Left lobe of liver (tissue), 2 donors: ENCODE results near the gene BRD3OS. TPM values are rescaled to one million over a fixed set of nuclear protein-coding genes. Genes with fewer than 3 reads are reported as not detected.
A peak's percentile ranks its signal among the peaks of the same experiment; 100 is the strongest.

ENCODE experiments used
- ATAC-seq: fragments of 200-7000 bp; cut with Tn5 transposase; one replicate; pipeline ENCODE4 v1.9.1; 2020; ENCODE audit warnings: mild to moderate bottlenecking, moderate library complexity
- DNase-seq: peaks from one replicate; pipeline ENCODE4 v3.0.0-alpha.2; 2020; ENCODE audit warnings: low spot score
- total RNA-seq: library from RNA; stranded (reverse); gene quantifications from one replicate; pipeline ENCODE4 v1.2.1, GENCODE V29; 2021
- donor health status: DM: no; HTN: no; CAD: no; lungs with moderate emphysema.
- donor health status: DM: no; HTN: yes; CAD: no.

BRD3OS gene
- total RNA-seq, 1 donor from 2014 or later: 7.6 TPM

DNA sequence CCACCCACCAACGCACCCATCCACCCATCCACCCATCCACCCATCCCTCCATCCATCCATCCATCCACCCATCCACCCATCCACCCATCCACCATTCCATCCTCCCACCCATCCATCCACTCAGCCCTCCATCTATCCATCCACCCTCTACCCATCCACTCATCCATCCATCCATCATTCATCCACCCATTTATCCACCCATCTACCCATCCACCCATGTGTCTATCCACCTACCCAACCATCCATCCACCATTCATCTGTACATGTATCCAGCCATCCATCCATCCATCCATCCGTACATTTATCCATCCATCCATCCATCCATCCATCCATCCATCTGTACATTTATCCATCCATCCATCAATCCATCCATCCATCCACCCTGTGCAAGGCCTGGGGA lies 22.0 kb upstream of the BRD3OS start:
- ATAC-seq: no peak
- no peak for DNase-seq

GRCh38 chr9:134004131-134004873 lies 21.0 kb upstream of the BRD3OS start:
- DNase-seq (no peak), ATAC-seq (peak; percentile 88)

DNA sequence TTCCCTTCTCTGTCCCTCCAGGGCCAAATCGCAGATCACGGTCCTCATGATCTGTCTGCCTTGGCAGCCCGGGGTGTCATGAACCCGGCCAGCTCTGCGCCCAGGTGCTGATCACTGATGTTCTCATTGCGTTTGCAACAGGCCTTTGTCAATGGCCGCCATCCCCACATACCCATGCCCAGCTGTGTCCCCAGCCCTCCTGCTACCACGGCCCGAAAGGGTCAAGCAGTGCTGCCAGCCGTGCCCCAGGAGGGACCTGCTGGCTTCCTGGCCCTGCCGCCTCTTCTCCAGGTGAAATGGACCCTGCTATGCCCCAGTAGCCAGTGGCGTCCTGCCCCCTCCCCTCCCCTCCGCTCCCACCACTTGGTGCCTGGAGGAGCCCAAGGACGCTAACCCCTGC lies 20.4 kb upstream of the BRD3OS start:
- ATAC-seq (no peak), DNase-seq (no peak)

DNA sequence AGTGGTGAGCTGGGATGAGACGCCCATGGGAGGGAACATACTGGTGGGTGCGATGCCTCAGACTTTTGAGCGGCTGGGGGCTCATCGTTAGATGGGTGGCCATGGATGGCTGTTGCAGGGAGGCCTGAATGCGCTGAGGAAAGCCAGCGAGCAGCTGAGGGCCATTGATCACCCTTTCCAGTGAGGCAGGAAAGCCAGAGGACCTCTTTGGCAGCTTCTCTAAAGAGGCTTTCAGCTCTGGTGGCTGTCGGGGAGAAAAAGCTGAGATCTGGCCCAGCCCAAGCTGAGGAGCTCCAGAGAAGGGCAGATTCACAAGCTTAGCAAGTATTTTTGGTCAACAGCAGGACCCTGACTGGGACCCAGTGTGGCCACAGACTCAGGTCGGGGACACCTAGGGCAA lies 19.9 kb upstream of the BRD3OS start:
- DNase-seq: no peak

GRCh38 chr9:134007150-134007549 lies 18.1 kb upstream of the BRD3OS start:
- ATAC-seq (no peak), DNase-seq (no peak)

More for the DNA sequence above, 19.9 kb upstream of the BRD3OS start:
- no peak for ATAC-seq

DNA sequence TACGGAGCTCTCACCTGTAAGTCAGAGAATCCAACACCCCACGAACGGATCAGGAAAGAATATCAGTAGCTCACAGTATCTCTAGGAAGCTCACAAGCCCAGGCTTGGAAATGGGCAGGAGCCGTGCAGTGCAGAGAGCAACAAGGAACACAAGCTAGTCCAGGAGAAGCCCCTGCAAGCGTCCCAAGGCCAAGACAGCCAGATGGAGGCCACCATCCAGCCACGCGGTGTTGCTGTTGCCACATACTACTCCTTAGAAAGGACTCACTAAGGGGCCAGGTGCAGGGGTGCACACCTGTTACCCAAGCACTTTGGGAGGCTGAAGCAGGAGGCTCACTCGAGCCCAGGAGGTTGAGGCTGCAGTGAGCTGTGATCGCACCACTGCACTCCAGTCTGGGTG lies 17.7 kb upstream of the BRD3OS start:
- ATAC-seq (no peak), DNase-seq (no peak)

DNA sequence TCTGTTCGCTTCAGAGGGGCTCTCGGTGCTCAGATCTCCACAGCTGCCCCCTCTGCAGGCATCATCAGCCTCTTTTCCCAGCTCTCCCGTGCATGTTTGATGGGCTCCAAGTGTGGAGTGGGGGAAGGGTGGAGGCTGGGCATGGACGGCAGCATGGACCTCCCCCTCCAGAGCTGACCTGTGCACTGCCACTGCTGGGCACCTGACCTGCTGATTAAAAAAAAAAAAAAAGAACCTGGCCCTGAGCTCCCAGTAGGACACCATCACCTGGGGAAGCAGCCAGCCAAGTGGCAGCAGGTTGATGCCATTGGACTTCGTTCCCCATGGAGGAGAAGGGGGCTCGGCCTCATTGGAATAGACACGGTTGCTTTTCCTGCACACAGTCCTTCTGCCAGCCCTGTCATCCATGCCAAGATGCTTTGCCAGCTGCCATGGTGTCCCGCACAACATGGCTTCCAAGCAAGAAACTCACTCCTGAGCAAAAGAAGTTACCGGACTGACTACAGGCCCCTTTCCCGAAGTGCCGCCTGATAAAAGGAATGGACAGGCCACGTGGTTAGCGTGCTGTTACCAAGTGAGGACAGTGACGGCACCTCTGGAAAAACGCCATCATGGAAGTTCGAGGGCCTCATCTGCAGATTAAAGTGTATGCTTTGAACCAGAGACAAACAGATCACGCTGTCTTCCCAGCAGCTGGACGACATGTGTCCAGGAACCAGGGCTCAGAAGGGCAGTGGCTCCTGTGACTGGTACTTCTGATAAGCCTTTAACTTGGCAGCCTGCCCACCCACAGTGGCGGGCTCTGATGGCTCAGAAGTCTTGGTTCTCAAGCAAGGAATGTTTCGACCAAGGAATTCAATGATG lies 14.7 kb upstream of the BRD3OS start:
- ATAC-seq: peak; percentile 90
- peak; percentile 83 for DNase-seq

- DNase-seq (no peak), ATAC-seq (no peak)
Observed at GRCh38 chr9:134011401-134011800, 13.9 kb upstream of the BRD3OS start.

DNA sequence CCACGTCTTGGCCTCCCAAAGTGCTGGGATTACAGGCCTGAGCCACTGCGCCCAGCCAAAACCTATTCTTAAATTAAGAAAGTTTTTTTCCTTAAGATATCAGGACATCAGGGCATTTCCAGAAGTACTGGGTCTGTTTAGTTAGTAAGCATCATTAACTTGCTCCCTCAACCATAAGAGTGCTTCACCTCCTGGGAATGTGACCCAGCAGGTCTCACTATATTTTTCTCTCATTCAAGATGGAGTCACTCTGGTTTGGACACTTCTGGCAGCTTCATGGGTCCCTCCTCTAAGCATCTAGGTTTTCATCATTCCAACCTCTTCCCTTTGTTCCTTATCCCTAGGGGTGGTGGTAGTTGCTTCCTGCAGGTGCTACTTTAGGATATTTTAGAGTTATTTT lies 10.3 kb upstream of the BRD3OS start:
- ATAC-seq: no peak
- no peak for DNase-seq

DNA sequence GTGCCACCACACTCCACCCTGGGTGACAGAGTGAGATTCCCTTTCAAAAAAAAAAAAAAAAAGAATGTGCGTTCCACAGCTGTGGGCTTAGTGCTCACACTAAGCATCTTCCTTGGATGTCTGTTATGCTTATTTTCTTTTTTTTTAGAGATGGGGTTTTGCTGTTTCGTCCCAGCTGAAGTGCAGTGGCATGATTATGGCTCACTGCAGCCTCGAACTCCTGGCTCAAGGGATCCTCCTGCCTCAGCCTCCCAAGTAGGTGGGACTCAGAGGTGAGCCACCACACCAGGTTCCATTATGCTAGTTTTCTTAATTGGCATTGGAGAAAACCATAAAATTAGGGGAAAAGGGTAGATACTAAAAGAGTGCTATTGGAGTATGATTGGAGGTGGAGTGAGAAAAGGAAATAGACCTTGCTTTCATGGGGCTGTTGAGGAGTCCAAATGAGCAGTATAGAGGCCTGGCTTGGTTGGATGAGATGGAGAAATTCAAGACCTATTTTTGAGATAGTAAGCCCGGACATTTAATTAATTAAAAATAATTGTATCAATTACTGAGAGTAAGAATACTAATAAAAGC lies 978 bp upstream of the BRD3OS start:
- ATAC-seq (no peak), DNase-seq (no peak)

DNA sequence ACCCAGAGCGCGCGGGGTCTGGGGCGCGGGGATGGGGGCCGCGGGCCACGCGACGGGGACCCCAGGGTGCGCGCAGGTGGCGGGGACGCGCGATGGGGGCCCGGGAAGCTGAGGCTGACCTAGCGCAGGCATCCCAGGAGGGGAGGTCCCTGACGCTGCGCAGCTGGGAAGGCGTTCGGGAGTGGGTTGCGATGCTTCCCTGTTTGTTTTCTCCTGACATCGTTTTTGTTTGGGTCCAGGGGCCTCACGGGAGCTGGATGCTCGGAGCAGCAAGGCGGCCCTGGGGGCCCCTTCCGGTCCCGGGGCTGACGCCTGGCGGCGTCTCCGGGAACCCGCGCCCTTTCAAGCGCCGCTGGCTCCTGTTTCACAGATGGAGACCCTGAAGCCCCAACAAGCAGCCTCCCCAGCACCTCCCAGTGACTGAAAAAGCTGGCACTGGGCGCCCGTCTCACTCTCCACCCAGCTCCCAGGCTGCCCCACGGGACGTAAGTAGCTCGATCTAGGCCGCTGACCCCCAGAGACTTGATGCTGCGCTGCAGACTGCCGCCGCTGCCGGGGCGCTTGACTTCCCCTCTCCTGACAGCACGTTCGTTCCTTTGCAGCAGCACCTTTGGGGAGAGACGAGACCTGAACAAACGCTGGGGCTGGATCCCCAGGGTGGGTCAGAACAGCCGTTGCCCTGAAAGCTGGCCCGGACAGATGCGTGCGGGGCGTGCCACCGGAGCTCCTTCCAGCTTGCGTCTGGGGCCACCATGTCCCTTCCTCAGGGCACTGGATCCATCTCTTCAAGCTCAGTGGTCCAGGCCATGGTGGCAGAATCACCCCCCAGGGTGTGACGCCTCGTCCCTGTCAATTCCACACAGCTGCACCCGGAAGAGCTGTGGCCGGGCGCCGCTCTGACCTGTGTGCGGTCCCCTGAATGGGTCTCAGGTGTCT lies 593 bp downstream of the BRD3OS start:
- DNase-seq (peak; percentile 59), ATAC-seq (no peak)

- DNase-seq (no peak), ATAC-seq (no peak)
Observed at GRCh38 chr9:134026581-134026980, 1.3 kb downstream of the BRD3OS start.

DNA sequence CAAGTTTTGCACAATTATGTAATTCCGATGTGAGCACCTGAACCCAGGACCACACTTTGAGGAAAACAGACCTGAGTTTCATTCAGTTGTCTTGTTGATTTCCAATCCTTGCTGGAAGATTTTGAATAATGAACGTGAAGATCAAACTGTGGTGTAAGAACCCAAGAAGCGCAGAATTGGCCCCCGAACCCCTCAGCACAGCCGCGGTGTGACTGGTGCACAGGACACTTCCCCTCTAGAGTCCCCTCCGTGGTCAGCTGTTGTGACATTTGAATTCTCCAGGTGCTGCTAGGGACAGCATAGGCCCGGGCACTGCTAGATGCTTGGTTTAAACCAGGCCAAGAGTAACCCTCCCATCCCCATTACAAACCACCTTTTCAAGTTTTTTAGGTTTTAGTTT lies 1.7 kb downstream of the BRD3OS start:
- no peak for ATAC-seq
- DNase-seq: no peak

GRCh38 chr9:134027561-134027960 lies 2.3 kb downstream of the BRD3OS start:
- no peak for ATAC-seq
- DNase-seq: no peak

DNA sequence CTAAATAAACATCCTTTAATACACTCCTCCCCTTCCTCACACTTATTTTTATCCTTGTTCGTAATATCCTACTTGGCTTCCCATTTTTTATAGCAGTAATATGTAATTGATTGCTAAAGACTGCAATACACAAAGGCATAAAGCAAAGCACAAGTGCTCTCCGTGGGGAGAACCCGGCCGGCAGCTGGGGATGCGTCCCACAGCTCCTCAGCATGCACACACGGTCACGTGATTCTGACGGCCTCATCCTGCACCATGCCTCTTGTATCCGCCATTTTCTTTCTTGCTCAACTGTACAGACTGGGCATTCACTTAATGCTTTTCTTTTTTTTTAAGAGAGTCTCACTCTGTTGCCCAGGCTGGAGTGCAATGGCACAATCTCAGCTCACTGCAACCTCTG lies 2.8 kb downstream of the BRD3OS start:
- DNase-seq: no peak
- no peak for ATAC-seq

DNA sequence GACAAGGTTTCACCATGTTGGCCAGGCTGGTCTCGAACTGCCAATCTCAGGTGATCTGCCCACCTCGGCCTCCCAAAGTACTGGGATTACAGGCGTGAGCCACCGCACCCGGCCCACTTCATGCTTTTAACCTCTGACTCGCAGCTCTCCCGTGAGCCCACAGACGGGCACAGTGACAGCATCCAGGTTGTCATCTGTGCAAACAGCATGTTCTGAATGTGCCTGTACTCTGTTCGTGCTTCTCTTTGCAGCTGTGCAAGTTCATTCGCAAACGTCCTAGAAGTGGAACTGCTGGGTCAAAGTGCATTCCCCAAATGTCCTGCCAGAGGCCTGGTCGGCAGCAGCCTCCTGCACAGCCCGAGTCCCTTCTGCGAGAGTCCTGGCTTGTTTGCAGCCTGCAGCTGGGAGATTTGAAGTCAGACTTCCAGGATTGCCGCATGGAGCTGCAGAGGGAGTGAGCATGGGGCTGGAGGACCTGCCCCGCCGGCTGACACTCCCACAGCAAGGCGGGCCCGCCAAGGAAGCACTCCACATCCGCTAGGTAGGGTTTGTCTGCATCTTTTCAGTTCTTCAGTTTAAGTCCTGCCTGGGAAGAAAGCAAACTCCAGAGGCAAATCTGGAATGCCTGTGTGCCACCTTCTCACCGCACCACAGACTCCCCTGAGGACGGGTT lies 3.4 kb downstream of the BRD3OS start:
- peak; percentile 53 for ATAC-seq
- peak; percentile 89 for DNase-seq

GRCh38 chr9:134029248-134030226 lies 4.3 kb downstream of the BRD3OS start:
- ATAC-seq (no peak), DNase-seq (no peak)

GRCh38 chr9:134030821-134031470 lies 5.7 kb downstream of the BRD3OS start:
- DNase-seq (no peak), ATAC-seq (no peak)
